Fibroblast of lung (primary cell): Measurements from ENCODE around the gene NPR2.

ENCODE experiments used
- CTCF ChIP-seq, 2 donors: IDR thresholded peaks in 1 of 2; conservative IDR thresholded peaks in 1 of 2; 1 replicate in 1 of 2; 2 replicates in 1 of 2; pipeline ENCODE4 v1.5.1; 2011 to 2012; ENCODE audit warnings: low read length in 2 of 2, control low read depth in 1 of 2, inconsistent platforms in 1 of 2, low read depth in 1 of 2, mild to moderate bottlenecking in 1 of 2
- EZH2 ChIP-seq: IDR thresholded peaks from 2 replicates; pipeline ENCODE4 v1.5.1; 2012; ENCODE audit warnings: low read length, control low read depth, mild to moderate bottlenecking; ENCODE audit errors: missing control alignments

DNA sequence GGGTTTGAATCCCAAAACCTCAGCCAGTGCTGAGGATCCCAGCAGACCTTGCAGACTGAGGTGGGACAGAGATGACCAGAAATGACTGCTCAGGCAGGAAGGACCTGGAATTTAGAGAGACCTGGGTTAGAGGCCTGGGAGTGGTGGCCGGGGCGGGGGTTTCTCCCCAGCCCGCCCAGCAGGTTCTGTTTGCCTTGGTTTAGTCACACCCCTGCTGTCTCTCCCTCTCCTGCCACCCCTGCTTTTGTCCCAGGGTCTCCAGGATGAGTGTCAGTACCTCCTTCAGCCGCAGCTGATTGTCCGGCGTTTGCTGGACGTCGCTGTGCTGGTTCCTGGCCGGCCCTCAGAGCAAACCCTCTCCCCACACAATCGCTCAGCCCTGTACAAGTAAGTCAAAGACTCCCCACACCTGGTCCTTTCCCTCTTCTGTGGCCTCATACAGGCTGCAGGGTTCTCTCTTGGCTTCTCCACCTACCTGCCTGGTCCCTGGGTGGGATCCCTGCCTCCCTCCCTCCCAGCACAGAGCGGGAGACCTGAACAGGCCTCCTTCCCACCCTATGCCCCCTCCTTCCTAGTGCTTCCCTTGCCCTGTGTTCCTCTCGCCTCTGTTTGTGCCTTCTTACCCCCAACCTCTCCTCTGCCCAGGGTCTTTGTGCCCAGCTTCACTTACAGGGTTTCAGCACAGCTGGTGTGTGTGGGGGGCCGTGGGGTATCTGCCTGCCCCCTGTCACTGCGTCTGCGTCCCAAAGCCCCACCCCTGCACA lies 49.7 kb downstream of the NPR2 start:
- TF ChIP-seq CTCF (conservative IDR thresholded peaks at IDR 0.05 in 1 of 2, IDR thresholded peaks at IDR 0.05 in 1 of 2; ENCODE audit: low read depth in 1 of 2, low read length in 2 of 2) (no peak), EZH2 (no peak)
